ENCODE results near the gene CHMP4B. TPM values are rescaled to one million over a fixed set of nuclear protein-coding genes. Genes with fewer than 3 reads are reported as not detected.

The CHMP4B gene
- polyA plus RNA-seq, 1 of the 3 experiments (the other 2 are of a cell fraction) = 123 TPM

GRCh38 chr20:33815671-33816070, 4.5 kb downstream of the CHMP4B start (continued):
- no peak for TF ChIP-seq FOSL2 (IDR thresholded peaks at IDR 0.05; ENCODE audit: borderline replicate concordance, low read depth)

- Histone ChIP-seq H3K4me2 (no peak overlapping the region), H3K9me3 (no peaks in the 10 kb centered on the region), H3K4me1 (ENCODE audit: control insufficient read depth in 1 of 2, insufficient read depth in 2 of 2, low read depth in 1 of 2, low read length in 1 of 2) (peaks cover 7 to 22% of the 10 kb centered on the region in 2 experiments; a peak in 2 of 4 replicates), H3K4me3 (ENCODE audit: low read depth in 2 of 2, low read length in 1 of 2) (no peak overlapping the region), H3K79me2 (ENCODE audit: insufficient read depth) (peaks cover 99% of the 10 kb centered on the region), H3K9me2 (no peaks in the 10 kb centered on the region), H3K27me3 (ENCODE audit: insufficient read depth) (no peaks in the 10 kb centered on the region), H4K20me1 (ENCODE audit: insufficient read depth) (peaks cover 87% of the 10 kb centered on the region), H2AFZ (ENCODE audit: low read depth) (no peak overlapping the region), H3K9ac (no peak overlapping the region), H3K27ac (ENCODE audit: low read depth in 2 of 2, low read length in 1 of 2) (no peak overlapping the region), H3K36me3 (replicated peaks in 1 of 2; ENCODE audit: control insufficient read depth in 1 of 2, insufficient read depth in 2 of 2, low read length in 1 of 2) (peaks cover 3 to 4% of the 10 kb centered on the region in 2 experiments), H3F3A (replicated peaks; ENCODE audit: insufficient read depth) (peaks cover 13% of the 10 kb centered on the region)
- POLR2A ChIA-PET = no interaction called here
- no peak for DNase-seq
- TF ChIP-seq, protein P1, sequence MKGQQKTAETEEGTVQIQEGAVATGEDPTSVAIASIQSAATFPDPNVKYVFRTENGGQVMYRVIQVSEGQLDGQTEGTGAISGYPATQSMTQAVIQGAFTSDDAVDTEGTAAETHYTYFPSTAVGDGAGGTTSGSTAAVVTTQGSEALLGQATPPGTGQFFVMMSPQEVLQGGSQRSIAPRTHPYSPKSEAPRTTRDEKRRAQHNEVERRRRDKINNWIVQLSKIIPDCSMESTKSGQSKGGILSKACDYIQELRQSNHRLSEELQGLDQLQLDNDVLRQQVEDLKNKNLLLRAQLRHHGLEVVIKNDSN (IDR thresholded peaks at IDR 0.05; ENCODE audit: borderline replicate concordance, low read depth) = no peak
- TF ChIP-seq RFX5 (IDR thresholded peaks at IDR 0.05; ENCODE audit: low read length) (no peak), SIN3A (IDR thresholded peaks at IDR 0.05; ENCODE audit: borderline replicate concordance, low read depth, low read length) (no peak), TEAD4 (IDR thresholded peaks at IDR 0.05; ENCODE audit: borderline replicate concordance, insufficient read depth) (no peak), ELF1 (IDR thresholded peaks at IDR 0.05) (no peak)
- WGBS (ENCODE audit: low lambda C conversion rate) = 88% methylated on average over 1 of the region's 1 CpG
- CTCF ChIA-PET = interaction anchor here (0.7 to 0.9 kb wide), 2 partner anchors 10 to 24 kb away, joined by 3 read pairs; no protein-coding TSS in a partner anchor
Measured at GRCh38 chr20:33816191-33816590, 5.0 kb downstream of the CHMP4B start.

DNA sequence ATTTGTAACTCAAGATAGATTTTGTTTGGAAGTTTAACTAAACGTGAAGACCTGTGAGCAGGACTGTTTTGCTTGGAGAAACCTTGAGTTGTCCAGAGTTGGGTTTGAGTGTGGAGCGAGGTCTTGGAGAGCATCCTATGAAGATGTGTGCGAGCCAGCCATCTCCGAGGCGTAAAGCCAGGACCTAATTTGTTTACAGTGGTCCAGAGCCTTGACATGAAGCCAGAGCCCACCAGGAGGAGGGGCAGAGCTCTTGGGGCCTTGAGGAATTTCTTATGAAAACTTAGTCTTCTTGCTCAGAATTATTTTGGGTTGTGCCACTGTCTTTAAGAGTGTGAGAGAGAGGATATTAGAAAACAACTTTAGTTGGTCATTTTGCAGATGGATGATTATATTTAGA, 6.3 kb downstream of the CHMP4B start:
- DNase-seq = no peak
- Histone ChIP-seq H3K9ac (no peak overlapping the region), H3K27ac (ENCODE audit: low read depth in 2 of 2, low read length in 1 of 2) (no peak overlapping the region), H3K27me3 (ENCODE audit: insufficient read depth) (no peaks in the 10 kb centered on the region), H3K4me3 (ENCODE audit: low read depth in 2 of 2, low read length in 1 of 2) (no peak overlapping the region), H3K79me2 (ENCODE audit: insufficient read depth) (peaks cover 100% of the 10 kb centered on the region), H3K4me1 (ENCODE audit: control insufficient read depth in 1 of 2, insufficient read depth in 2 of 2, low read depth in 1 of 2, low read length in 1 of 2) (peaks cover 7 to 18% of the 10 kb centered on the region in 2 experiments; a peak in 2 of 4 replicates), H4K20me1 (ENCODE audit: insufficient read depth) (peaks cover 96% of the 10 kb centered on the region), H3K9me2 (no peaks in the 10 kb centered on the region), H3K9me3 (no peaks in the 10 kb centered on the region), H3K36me3 (replicated peaks in 1 of 2; ENCODE audit: control insufficient read depth in 1 of 2, insufficient read depth in 2 of 2, low read length in 1 of 2) (peaks cover 3 to 4% of the 10 kb centered on the region in 2 experiments), H2AFZ (ENCODE audit: low read depth) (no peak overlapping the region), H3F3A (replicated peaks; ENCODE audit: insufficient read depth) (peaks cover 5% of the 10 kb centered on the region), H3K4me2 (no peak overlapping the region)
- WGBS (ENCODE audit: low lambda C conversion rate) = 85% methylated on average over 5 of the region's 5 CpGs
- POLR2A ChIA-PET = no interaction called here
- CTCF ChIA-PET = interaction anchor here (0.9 kb wide), 1 partner anchor 25 kb away, joined by 3 read pairs; no protein-coding TSS in a partner anchor
- TF ChIP-seq, protein P2, sequence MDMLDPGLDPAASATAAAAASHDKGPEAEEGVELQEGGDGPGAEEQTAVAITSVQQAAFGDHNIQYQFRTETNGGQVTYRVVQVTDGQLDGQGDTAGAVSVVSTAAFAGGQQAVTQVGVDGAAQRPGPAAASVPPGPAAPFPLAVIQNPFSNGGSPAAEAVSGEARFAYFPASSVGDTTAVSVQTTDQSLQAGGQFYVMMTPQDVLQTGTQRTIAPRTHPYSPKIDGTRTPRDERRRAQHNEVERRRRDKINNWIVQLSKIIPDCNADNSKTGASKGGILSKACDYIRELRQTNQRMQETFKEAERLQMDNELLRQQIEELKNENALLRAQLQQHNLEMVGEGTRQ (IDR thresholded peaks at IDR 0.05; ENCODE audit: borderline replicate concordance, low read depth, low read length) = no peak
- no peak for TF ChIP-seq MAX (IDR thresholded peaks at IDR 0.05; ENCODE audit: low read depth)
- TF ChIP-seq, protein P3, sequence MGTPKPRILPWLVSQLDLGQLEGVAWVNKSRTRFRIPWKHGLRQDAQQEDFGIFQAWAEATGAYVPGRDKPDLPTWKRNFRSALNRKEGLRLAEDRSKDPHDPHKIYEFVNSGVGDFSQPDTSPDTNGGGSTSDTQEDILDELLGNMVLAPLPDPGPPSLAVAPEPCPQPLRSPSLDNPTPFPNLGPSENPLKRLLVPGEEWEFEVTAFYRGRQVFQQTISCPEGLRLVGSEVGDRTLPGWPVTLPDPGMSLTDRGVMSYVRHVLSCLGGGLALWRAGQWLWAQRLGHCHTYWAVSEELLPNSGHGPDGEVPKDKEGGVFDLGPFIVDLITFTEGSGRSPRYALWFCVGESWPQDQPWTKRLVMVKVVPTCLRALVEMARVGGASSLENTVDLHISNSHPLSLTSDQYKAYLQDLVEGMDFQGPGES (IDR thresholded peaks at IDR 0.05; ENCODE audit: low read depth, low read length) = no peak
- no peak for TF ChIP-seq GATA2 (CRISPR knock-in tag; IDR thresholded peaks at IDR 0.05)
- TF ChIP-seq RFX5 (IDR thresholded peaks at IDR 0.05; ENCODE audit: low read length) = no peak
- TF ChIP-seq, protein P4, sequence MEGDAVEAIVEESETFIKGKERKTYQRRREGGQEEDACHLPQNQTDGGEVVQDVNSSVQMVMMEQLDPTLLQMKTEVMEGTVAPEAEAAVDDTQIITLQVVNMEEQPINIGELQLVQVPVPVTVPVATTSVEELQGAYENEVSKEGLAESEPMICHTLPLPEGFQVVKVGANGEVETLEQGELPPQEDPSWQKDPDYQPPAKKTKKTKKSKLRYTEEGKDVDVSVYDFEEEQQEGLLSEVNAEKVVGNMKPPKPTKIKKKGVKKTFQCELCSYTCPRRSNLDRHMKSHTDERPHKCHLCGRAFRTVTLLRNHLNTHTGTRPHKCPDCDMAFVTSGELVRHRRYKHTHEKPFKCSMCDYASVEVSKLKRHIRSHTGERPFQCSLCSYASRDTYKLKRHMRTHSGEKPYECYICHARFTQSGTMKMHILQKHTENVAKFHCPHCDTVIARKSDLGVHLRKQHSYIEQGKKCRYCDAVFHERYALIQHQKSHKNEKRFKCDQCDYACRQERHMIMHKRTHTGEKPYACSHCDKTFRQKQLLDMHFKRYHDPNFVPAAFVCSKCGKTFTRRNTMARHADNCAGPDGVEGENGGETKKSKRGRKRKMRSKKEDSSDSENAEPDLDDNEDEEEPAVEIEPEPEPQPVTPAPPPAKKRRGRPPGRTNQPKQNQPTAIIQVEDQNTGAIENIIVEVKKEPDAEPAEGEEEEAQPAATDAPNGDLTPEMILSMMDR (IDR thresholded peaks at IDR 0.05) = no peak
- TF ChIP-seq RXRA (IDR thresholded peaks at IDR 0.05; ENCODE audit: borderline replicate concordance, low read depth) = no peak
- TF ChIP-seq, protein P5, sequence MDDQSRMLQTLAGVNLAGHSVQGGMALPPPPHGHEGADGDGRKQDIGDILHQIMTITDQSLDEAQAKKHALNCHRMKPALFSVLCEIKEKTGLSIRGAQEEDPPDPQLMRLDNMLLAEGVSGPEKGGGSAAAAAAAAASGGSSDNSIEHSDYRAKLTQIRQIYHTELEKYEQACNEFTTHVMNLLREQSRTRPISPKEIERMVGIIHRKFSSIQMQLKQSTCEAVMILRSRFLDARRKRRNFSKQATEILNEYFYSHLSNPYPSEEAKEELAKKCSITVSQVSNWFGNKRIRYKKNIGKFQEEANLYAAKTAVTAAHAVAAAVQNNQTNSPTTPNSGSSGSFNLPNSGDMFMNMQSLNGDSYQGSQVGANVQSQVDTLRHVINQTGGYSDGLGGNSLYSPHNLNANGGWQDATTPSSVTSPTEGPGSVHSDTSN (IDR thresholded peaks at IDR 0.05) = no peak
- no peak for TF ChIP-seq FOXM1 (IDR thresholded peaks at IDR 0.05; ENCODE audit: low read depth)
- TF ChIP-seq SIN3A (IDR thresholded peaks at IDR 0.05; ENCODE audit: borderline replicate concordance, low read depth, low read length) = no peak
- TF ChIP-seq, protein P1 (IDR thresholded peaks at IDR 0.05; ENCODE audit: borderline replicate concordance, low read depth) = no peak
- no peak for TF ChIP-seq SMC3 (IDR thresholded peaks at IDR 0.05; ENCODE audit: low read depth, low read length)

All from SK-N-SH (cell line).